Measurements from ENCODE around the gene GRIN3A. TPM values are rescaled to one million over a fixed set of nuclear protein-coding genes. Genes with fewer than 3 reads are reported as not detected.

Gene GRIN3A
- total RNA-seq, 1 donor, result not detected

GRCh38 chr9:101650142-101650541 is 88.3 kb downstream of the GRIN3A start:
- Histone ChIP-seq H3K4me1 (ENCODE audit: insufficient read depth, low read length) (no peaks in the 10 kb centered on the region), H4K20me1 (ENCODE audit: insufficient read depth, low read length) (no peaks in the 10 kb centered on the region), H3K79me2 (ENCODE audit: insufficient read depth, low read length) (no peaks in the 10 kb centered on the region), H3K27me3 (ENCODE audit: insufficient read depth, low read length) (no peaks in the 10 kb centered on the region), H3K4me2 (ENCODE audit: insufficient read depth, low read length) (no peak overlapping the region), H3K4me3 (ENCODE audit: insufficient read depth, low read length) (no peak overlapping the region), H3K9me3 (ENCODE audit: low read depth, low read length) (no peaks in the 10 kb centered on the region), H2AFZ (ENCODE audit: low read length) (no peak overlapping the region), H3K27ac (ENCODE audit: low read depth, low read length) (no peak overlapping the region), H3K36me3 (ENCODE audit: insufficient read depth, low read length) (no peaks in the 10 kb centered on the region)
- no peak for TF ChIP-seq CTCF (IDR thresholded peaks at IDR 0.05; ENCODE audit: extremely low read depth, low read depth, low read length)
- no peak for DNase-seq (ENCODE audit: insufficient read length, low spot score, missing footprints)

- Histone ChIP-seq H3K27ac (ENCODE audit: low read depth, low read length) (no peak overlapping the region), H3K4me2 (ENCODE audit: insufficient read depth, low read length) (no peak overlapping the region), H3K79me2 (ENCODE audit: insufficient read depth, low read length) (no peaks in the 10 kb centered on the region), H3K9me3 (ENCODE audit: low read depth, low read length) (no peaks in the 10 kb centered on the region), H2AFZ (ENCODE audit: low read length) (no peak overlapping the region), H3K27me3 (ENCODE audit: insufficient read depth, low read length) (no peaks in the 10 kb centered on the region), H4K20me1 (ENCODE audit: insufficient read depth, low read length) (no peaks in the 10 kb centered on the region), H3K4me3 (ENCODE audit: insufficient read depth, low read length) (no peak overlapping the region), H3K36me3 (ENCODE audit: insufficient read depth, low read length) (no peaks in the 10 kb centered on the region), H3K4me1 (ENCODE audit: insufficient read depth, low read length) (no peaks in the 10 kb centered on the region)
- DNase-seq (ENCODE audit: insufficient read length, low spot score, missing footprints), result no peak
- TF ChIP-seq CTCF (IDR thresholded peaks at IDR 0.05; ENCODE audit: extremely low read depth, low read depth, low read length), result no peak
Measured at GRCh38 chr9:101648493-101648892, 90.0 kb downstream of the GRIN3A start.

GRCh38 chr9:101639785-101640665 is 98.4 kb downstream of the GRIN3A start:
- Histone ChIP-seq H3K4me1 (ENCODE audit: insufficient read depth, low read length) (no peaks in the 10 kb centered on the region), H2AFZ (ENCODE audit: low read length) (no peak overlapping the region), H3K27ac (ENCODE audit: low read depth, low read length) (no peak overlapping the region), H3K4me2 (ENCODE audit: insufficient read depth, low read length) (no peak overlapping the region), H3K79me2 (ENCODE audit: insufficient read depth, low read length) (no peaks in the 10 kb centered on the region), H4K20me1 (ENCODE audit: insufficient read depth, low read length) (no peaks in the 10 kb centered on the region), H3K27me3 (ENCODE audit: insufficient read depth, low read length) (no peaks in the 10 kb centered on the region), H3K36me3 (ENCODE audit: insufficient read depth, low read length) (no peaks in the 10 kb centered on the region), H3K9me3 (ENCODE audit: low read depth, low read length) (no peaks in the 10 kb centered on the region), H3K4me3 (ENCODE audit: insufficient read depth, low read length) (no peak overlapping the region)
- no peak for DNase-seq (ENCODE audit: insufficient read length, low spot score, missing footprints)
- no peak for TF ChIP-seq CTCF (IDR thresholded peaks at IDR 0.05; ENCODE audit: extremely low read depth, low read depth, low read length)

GRCh38 chr9:101639311-101639710 is 99.1 kb downstream of the GRIN3A start:
- no peaks in the 10 kb centered on the region for H3K36me3 ChIP-seq (ENCODE audit: insufficient read depth, low read length)
- no peak for DNase-seq (ENCODE audit: insufficient read length, low spot score, missing footprints)
- H3K4me3 ChIP-seq (ENCODE audit: insufficient read depth, low read length), result no peak overlapping the region
- no peaks in the 10 kb centered on the region for H4K20me1 ChIP-seq (ENCODE audit: insufficient read depth, low read length)
- no peak for TF ChIP-seq CTCF (IDR thresholded peaks at IDR 0.05; ENCODE audit: extremely low read depth, low read depth, low read length)
- H3K4me2 ChIP-seq (ENCODE audit: insufficient read depth, low read length), result no peak overlapping the region
- H3K27me3 ChIP-seq (ENCODE audit: insufficient read depth, low read length), result no peaks in the 10 kb centered on the region
- H2AFZ ChIP-seq (ENCODE audit: low read length), result no peak overlapping the region
- no peaks in the 10 kb centered on the region for H3K4me1 ChIP-seq (ENCODE audit: insufficient read depth, low read length)
- no peak overlapping the region for H3K27ac ChIP-seq (ENCODE audit: low read depth, low read length)
- H3K79me2 ChIP-seq (ENCODE audit: insufficient read depth, low read length), result no peaks in the 10 kb centered on the region
- H3K9me3 ChIP-seq (ENCODE audit: low read depth, low read length), result no peaks in the 10 kb centered on the region

Measured in osteoblast (primary cell).